Measurements from ENCODE around the gene LPAR5. TPM values are rescaled to one million over a fixed set of nuclear protein-coding genes. Genes with fewer than 3 reads are reported as not detected.
A peak's percentile ranks its signal among the peaks of the same experiment; 100 is the strongest.

The LPAR5 gene
- total and polyA plus RNA-seq, 2 experiments from 2014 or later, result 0.32 to 0.38 TPM

DNA sequence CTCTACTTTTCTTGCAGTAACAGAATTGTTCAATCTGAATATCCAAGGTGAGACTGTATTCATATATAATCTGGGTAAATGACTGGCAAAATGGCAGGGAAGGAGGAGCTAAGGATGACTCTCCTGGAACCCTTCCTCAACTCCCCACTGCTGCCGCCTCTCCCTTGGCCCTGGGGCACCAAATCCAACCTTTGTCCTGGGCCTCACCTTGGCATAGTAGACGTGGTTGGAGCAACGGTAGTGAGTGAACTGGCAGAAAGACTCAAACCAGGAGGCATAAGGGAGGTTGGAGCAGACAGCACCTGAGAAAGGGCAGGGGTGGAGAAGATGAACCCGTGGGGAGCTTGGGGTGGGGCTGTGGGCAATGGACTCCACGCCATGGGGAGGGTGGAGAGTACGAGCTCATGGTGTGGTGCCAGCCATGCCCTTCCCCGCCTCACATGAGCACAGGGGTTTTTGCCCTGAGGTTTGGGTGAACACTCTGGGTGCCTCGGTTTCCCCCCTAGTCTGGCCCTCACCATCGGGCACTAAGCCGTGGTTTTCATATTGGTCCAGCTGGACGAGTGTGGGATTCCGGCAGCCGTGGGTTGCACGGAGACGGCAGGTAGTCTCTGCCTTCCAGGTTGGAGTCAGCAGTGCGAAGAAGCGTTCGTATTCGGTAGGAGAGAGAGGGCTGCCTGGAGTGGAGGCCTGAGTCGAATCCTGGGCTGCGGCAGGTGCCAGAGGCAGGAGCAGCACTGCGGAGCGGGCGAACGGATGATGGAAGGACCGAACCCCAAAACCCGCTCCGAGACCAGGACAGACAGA, 10.7 kb upstream of the LPAR5 start:
- Histone ChIP-seq H4K20me1 (replicated peaks; ENCODE audit: insufficient read depth) (no peaks in the 10 kb centered on the region), H3K79me2 (replicated peaks; ENCODE audit: insufficient read depth) (no peaks in the 10 kb centered on the region), H3K27me3 (ENCODE audit: insufficient read depth) (peaks cover 24% of the 10 kb centered on the region), H3K36me3 (ENCODE audit: insufficient read depth) (0 out of 2 replicates have a peak, but pooled peaks cover 4% of the 10 kb centered on the region), H2AFZ (peak overlapping the region; percentile 95), H3K4me1 (ENCODE audit: insufficient read depth) (peaks cover 10% of the 10 kb centered on the region; the same call in 1 of the 2 replicates), H3K9me2 (ENCODE audit: insufficient read depth) (no peaks in the 10 kb centered on the region), H3K27ac (ENCODE audit: low read depth) (no peak overlapping the region), H3K4me3 (peak overlapping the region; percentile 87), H3F3A (replicated peaks; ENCODE audit: low read depth) (peaks cover 9% of the 10 kb centered on the region; the same call in 1 of the 2 replicates), H3K4me2 (peak overlapping the region; percentile 93)
- peak; percentile 66 for DNase-seq (ENCODE audit: low spot score)
- Mint-ChIP-seq H3K27me3 (ENCODE audit: insufficient read depth, low read depth, poor library complexity) (peaks cover 5% of the 10 kb centered on the region), H3K4me1 (peaks cover 9% of the 10 kb centered on the region), H3K27ac (no peak overlapping the region), H3K4me3 (peak overlapping the region; percentile 85), H3K36me3 (ENCODE audit: low read depth) (peaks cover 15% of the 10 kb centered on the region; the same call in 2 of the 3 replicates), H3K9me3 (no peaks in the 10 kb centered on the region)
- TF ChIP-seq EZH2 (IDR thresholded peaks at IDR 0.05; ENCODE audit: low read depth, unreplicated experiment) (no peak), CREB1 (CRISPR knock-in tag; IDR thresholded peaks at IDR 0.05; ENCODE audit: low read depth) (no peak), STAT1 (IDR thresholded peaks at IDR 0.05; ENCODE audit: unreplicated experiment) (no peak), ZNF114 (CRISPR knock-in tag; IDR thresholded peaks at IDR 0.05) (no peak), JUNB (IDR thresholded peaks at IDR 0.05; ENCODE audit: unreplicated experiment) (no peak), POLR2AphosphoS5 (IDR thresholded peaks at IDR 0.05; ENCODE audit: low read depth) (no peak), EZH2phosphoT487 (IDR thresholded peaks at IDR 0.05; ENCODE audit: unreplicated experiment) (no peak), ZNF331 (CRISPR knock-in tag; IDR thresholded peaks at IDR 0.05; ENCODE audit: low read depth) (no peak), NANOG (IDR thresholded peaks at IDR 0.05; ENCODE audit: borderline replicate concordance) (no peak)
- TF ChIP-seq, protein P1, sequence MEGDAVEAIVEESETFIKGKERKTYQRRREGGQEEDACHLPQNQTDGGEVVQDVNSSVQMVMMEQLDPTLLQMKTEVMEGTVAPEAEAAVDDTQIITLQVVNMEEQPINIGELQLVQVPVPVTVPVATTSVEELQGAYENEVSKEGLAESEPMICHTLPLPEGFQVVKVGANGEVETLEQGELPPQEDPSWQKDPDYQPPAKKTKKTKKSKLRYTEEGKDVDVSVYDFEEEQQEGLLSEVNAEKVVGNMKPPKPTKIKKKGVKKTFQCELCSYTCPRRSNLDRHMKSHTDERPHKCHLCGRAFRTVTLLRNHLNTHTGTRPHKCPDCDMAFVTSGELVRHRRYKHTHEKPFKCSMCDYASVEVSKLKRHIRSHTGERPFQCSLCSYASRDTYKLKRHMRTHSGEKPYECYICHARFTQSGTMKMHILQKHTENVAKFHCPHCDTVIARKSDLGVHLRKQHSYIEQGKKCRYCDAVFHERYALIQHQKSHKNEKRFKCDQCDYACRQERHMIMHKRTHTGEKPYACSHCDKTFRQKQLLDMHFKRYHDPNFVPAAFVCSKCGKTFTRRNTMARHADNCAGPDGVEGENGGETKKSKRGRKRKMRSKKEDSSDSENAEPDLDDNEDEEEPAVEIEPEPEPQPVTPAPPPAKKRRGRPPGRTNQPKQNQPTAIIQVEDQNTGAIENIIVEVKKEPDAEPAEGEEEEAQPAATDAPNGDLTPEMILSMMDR (conservative IDR thresholded peaks at IDR 0.05; ENCODE audit: low read depth in 2 of 2), result no peak
- TF ChIP-seq, protein P2, sequence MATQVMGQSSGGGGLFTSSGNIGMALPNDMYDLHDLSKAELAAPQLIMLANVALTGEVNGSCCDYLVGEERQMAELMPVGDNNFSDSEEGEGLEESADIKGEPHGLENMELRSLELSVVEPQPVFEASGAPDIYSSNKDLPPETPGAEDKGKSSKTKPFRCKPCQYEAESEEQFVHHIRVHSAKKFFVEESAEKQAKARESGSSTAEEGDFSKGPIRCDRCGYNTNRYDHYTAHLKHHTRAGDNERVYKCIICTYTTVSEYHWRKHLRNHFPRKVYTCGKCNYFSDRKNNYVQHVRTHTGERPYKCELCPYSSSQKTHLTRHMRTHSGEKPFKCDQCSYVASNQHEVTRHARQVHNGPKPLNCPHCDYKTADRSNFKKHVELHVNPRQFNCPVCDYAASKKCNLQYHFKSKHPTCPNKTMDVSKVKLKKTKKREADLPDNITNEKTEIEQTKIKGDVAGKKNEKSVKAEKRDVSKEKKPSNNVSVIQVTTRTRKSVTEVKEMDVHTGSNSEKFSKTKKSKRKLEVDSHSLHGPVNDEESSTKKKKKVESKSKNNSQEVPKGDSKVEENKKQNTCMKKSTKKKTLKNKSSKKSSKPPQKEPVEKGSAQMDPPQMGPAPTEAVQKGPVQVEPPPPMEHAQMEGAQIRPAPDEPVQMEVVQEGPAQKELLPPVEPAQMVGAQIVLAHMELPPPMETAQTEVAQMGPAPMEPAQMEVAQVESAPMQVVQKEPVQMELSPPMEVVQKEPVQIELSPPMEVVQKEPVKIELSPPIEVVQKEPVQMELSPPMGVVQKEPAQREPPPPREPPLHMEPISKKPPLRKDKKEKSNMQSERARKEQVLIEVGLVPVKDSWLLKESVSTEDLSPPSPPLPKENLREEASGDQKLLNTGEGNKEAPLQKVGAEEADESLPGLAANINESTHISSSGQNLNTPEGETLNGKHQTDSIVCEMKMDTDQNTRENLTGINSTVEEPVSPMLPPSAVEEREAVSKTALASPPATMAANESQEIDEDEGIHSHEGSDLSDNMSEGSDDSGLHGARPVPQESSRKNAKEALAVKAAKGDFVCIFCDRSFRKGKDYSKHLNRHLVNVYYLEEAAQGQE (IDR thresholded peaks at IDR 0.05; ENCODE audit: unreplicated experiment), result no peak
- TF ChIP-seq, protein P3, sequence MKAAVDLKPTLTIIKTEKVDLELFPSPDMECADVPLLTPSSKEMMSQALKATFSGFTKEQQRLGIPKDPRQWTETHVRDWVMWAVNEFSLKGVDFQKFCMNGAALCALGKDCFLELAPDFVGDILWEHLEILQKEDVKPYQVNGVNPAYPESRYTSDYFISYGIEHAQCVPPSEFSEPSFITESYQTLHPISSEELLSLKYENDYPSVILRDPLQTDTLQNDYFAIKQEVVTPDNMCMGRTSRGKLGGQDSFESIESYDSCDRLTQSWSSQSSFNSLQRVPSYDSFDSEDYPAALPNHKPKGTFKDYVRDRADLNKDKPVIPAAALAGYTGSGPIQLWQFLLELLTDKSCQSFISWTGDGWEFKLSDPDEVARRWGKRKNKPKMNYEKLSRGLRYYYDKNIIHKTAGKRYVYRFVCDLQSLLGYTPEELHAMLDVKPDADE (IDR thresholded peaks at IDR 0.05), result no peak
- TF ChIP-seq, protein P4, sequence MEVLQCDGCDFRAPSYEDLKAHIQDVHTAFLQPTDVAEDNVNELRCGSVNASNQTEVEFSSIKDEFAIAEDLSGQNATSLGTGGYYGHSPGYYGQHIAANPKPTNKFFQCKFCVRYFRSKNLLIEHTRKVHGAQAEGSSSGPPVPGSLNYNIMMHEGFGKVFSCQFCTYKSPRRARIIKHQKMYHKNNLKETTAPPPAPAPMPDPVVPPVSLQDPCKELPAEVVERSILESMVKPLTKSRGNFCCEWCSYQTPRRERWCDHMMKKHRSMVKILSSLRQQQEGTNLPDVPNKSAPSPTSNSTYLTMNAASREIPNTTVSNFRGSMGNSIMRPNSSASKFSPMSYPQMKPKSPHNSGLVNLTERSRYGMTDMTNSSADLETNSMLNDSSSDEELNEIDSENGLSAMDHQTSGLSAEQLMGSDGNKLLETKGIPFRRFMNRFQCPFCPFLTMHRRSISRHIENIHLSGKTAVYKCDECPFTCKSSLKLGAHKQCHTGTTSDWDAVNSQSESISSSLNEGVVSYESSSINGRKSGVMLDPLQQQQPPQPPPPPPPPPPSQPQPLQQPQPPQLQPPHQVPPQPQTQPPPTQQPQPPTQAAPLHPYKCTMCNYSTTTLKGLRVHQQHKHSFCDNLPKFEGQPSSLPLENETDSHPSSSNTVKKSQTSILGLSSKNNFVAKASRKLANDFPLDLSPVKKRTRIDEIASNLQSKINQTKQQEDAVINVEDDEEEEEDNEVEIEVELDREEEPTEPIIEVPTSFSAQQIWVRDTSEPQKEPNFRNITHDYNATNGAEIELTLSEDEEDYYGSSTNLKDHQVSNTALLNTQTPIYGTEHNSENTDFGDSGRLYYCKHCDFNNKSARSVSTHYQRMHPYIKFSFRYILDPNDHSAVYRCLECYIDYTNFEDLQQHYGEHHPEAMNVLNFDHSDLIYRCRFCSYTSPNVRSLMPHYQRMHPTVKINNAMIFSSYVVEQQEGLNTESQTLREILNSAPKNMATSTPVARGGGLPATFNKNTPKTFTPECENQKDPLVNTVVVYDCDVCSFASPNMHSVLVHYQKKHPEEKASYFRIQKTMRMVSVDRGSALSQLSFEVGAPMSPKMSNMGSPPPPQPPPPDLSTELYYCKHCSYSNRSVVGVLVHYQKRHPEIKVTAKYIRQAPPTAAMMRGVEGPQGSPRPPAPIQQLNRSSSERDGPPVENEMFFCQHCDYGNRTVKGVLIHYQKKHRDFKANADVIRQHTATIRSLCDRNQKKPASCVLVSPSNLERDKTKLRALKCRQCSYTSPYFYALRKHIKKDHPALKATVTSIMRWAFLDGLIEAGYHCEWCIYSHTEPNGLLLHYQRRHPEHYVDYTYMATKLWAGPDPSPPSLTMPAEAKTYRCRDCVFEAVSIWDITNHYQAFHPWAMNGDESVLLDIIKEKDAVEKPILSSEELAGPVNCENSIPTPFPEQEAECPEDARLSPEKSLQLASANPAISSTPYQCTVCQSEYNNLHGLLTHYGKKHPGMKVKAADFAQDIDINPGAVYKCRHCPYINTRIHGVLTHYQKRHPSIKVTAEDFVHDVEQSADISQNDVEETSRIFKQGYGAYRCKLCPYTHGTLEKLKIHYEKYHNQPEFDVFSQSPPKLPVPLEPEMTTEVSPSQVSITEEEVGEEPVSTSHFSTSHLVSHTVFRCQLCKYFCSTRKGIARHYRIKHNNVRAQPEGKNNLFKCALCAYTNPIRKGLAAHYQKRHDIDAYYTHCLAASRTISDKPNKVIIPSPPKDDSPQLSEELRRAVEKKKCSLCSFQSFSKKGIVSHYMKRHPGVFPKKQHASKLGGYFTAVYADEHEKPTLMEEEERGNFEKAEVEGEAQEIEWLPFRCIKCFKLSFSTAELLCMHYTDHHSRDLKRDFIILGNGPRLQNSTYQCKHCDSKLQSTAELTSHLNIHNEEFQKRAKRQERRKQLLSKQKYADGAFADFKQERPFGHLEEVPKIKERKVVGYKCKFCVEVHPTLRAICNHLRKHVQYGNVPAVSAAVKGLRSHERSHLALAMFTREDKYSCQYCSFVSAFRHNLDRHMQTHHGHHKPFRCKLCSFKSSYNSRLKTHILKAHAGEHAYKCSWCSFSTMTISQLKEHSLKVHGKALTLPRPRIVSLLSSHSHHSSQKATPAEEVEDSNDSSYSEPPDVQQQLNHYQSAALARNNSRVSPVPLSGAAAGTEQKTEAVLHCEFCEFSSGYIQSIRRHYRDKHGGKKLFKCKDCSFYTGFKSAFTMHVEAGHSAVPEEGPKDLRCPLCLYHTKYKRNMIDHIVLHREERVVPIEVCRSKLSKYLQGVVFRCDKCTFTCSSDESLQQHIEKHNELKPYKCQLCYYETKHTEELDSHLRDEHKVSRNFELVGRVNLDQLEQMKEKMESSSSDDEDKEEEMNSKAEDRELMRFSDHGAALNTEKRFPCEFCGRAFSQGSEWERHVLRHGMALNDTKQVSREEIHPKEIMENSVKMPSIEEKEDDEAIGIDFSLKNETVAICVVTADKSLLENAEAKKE (CRISPR knock-in tag; IDR thresholded peaks at IDR 0.05), result no peak
- peak; percentile 76 for ATAC-seq
